ENCODE results near the gene IL11. TPM values are rescaled to one million over a fixed set of nuclear protein-coding genes. Genes with fewer than 3 reads are reported as not detected.

IL11 gene
- total RNA-seq, 1 experiment from 2014 or later: 5.6 TPM

DNA sequence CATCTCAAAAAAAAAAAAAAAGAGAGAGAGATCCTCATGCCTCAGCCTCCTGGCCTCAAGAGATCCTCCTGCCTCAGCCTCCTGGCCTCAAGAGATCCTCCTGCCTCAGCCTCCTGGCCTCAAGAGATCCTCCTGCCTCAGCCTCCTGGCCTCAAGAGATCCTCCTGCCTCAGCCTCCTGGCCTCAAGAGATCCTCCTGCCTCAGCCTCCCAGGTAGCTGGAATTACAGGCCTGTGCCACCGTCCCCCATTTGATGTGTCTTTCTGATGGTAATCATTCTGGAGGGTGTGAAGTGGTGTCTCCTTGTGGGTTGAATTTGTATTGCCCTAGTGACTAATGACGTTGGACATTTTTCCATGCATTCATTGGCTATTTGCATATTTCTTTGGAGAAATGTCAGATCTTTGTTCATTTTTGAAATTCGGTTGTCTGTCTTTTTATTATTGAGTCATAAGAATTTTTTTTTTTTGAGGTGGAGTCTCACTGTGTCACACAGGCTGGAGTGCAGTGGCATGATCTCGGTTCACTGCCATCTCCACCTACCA lies 41.4 kb downstream of the IL11 start:
- DNase-seq (ENCODE audit: low read depth): peak; percentile 55

DNA sequence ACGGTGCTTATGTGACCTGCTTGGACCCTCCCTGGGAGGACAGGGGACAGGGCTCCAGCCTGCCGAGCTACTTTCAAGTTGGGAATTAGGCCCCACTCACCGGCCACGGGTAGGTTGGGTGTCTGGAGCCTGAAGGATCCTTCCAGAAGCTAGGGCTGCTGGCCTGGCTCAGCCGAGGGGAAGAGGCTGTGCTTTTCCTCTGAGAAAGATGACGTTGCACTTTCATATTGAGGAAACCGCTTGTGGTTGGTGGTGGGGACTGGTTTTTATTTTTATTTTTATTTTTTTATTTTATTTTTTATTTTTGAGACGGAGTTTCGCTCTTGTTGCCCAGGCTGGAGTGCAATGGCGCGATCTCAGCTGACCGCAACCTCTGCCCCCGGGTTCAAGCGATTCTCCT lies 45.1 kb downstream of the IL11 start, which contains the start of gene TMEM150B:
TMEM150B (minus strand) TSS at position 170 of the 400 bp plus-strand sequence. CDS start 4,305 bp downstream, outside the sequence.
- no peak for DNase-seq (ENCODE audit: low read depth)

- no peak for DNase-seq (ENCODE audit: low read depth)
These were observed 45.6 kb downstream of the IL11 start for GRCh38 chr19:55324662-55325061.

- DNase-seq (ENCODE audit: low read depth): no peak
These were observed 47.9 kb downstream of the IL11 start for GRCh38 chr19:55322204-55322885.

GRCh38 chr19:55321466-55322137 lies 48.7 kb downstream of the IL11 start:
- DNase-seq (ENCODE audit: low read depth): no peak

- no peak for DNase-seq (ENCODE audit: low read depth)
These were observed 49.3 kb downstream of the IL11 start for GRCh38 chr19:55320844-55321419.

- peak; percentile 54 for DNase-seq (ENCODE audit: low read depth)
These were observed 50.5 kb downstream of the IL11 start for GRCh38 chr19:55319785-55320184.

DNA sequence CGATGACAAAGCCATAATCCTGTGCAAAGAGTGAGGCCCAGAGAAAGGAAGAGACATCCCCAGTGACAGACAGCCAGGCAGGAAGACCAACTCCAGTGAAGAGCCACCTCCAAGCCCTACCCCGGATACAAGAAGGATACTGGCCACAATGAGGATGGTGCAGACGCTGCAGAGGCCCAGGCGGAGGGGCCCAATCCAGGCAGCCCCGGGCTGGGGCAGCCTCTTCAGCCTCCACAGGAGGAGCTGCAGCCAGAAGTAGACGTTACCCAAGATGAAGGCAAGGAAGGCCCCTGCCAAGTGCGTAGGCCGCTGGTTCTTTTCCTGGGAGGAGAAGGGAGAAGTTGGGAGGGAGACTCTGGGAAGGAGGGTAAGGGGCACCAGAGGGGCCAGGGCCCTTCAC lies 53.6 kb downstream of the IL11 start:
- no peak for DNase-seq (ENCODE audit: low read depth)

- DNase-seq (ENCODE audit: low read depth): no peak
These were observed 54.2 kb downstream of the IL11 start for GRCh38 chr19:55315956-55316525.

DNA sequence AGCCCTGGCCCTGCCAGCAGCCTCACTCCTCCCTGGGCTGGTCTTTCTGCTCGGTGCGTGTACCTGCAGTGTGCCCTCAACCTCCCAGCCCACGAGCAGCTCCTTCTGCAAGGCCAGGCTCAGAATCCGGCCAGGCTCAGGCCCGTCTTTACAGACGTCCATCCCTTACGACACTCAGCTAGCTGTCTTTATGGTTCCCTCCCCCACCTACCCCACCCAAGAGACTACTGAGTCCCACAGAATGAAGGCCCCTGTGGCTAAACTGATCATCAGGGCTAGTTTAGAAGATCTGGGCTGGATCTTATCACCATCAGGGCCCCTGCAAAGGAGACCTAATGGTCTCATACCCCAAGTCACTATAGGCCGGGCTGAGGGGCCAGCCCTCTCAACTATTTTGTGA lies 55.9 kb downstream of the IL11 start:
- no peak for DNase-seq (ENCODE audit: low read depth)

Other genes starting within 250 kb of the IL11 start
- gene TNNT1, start 221.3 kb downstream of the IL11 start, total RNA-seq (2014; rRNA removed; shearing (Covaris generic)): 32.5 and 42.4 TPM in 2 replicates
- 0.48 and 0.78 TPM in 2 replicates for gene TNNI3, start 212.7 kb downstream of the IL11 start, total RNA-seq (2014; rRNA removed; shearing (Covaris generic))
- 1.4 and 1.6 TPM in 2 replicates for gene DNAAF3, start 203.8 kb downstream of the IL11 start, total RNA-seq (2014; rRNA removed; shearing (Covaris generic))
- 0.10 and 0.36 TPM in 2 replicates for gene SYT5, start 190.2 kb downstream of the IL11 start, total RNA-seq (2014; rRNA removed; shearing (Covaris generic))
- gene PTPRH, start 161.0 kb downstream of the IL11 start, total RNA-seq (2014; rRNA removed; shearing (Covaris generic)): 5.4 and 6.0 TPM in 2 replicates
- gene TMEM86B, start 141.7 kb downstream of the IL11 start, total RNA-seq (2014; rRNA removed; shearing (Covaris generic)): 0.20 and 0.60 TPM in 2 replicates
- 19.7 and 28.0 TPM in 2 replicates for gene PPP6R1, start 111.4 kb downstream of the IL11 start, total RNA-seq (2014; rRNA removed; shearing (Covaris generic))
- 35.1 and 57.0 TPM in 2 replicates for gene HSPBP1, start 90.4 kb downstream of the IL11 start, total RNA-seq (2014; rRNA removed; shearing (Covaris generic))
- 1.1 and 1.2 TPM in 2 replicates for gene BRSK1, start 86.5 kb downstream of the IL11 start, total RNA-seq (2014; rRNA removed; shearing (Covaris generic))
- not detected in 2 replicates for gene TMEM150B, start 45.1 kb downstream of the IL11 start, total RNA-seq (2014; rRNA removed; shearing (Covaris generic))
- 4.1 and 5.6 TPM in 2 replicates for gene KMT5C, start 30.6 kb downstream of the IL11 start, total RNA-seq (2014; rRNA removed; shearing (Covaris generic))
- gene COX6B2, start 15.7 kb downstream of the IL11 start, total RNA-seq (2014; rRNA removed; shearing (Covaris generic)): 0.10 TPM in 1 of 2 replicates, not detected in the other
- gene GARIN5B, start 7.2 kb downstream of the IL11 start, total RNA-seq (2014; rRNA removed; shearing (Covaris generic)): not detected in 2 replicates
- gene TMEM190, start 6.4 kb upstream of the IL11 start, total RNA-seq (2014; rRNA removed; shearing (Covaris generic)): not detected in 2 replicates
- not detected in 2 replicates for gene TMEM238, start 13.8 kb upstream of the IL11 start, total RNA-seq (2014; rRNA removed; shearing (Covaris generic))
- gene RPL28, start 15.5 kb upstream of the IL11 start, total RNA-seq (2014; rRNA removed; shearing (Covaris generic)): 457 and 492 TPM in 2 replicates
- gene UBE2S, start 37.3 kb upstream of the IL11 start, total RNA-seq (2014; rRNA removed; shearing (Covaris generic)): 250 and 347 TPM in 2 replicates
- 0.12 TPM in 1 of 2 replicates, not detected in the other for gene SHISA7, start 72.8 kb upstream of the IL11 start, total RNA-seq (2014; rRNA removed; shearing (Covaris generic))
- gene ISOC2, start 91.2 kb upstream of the IL11 start, total RNA-seq (2014; rRNA removed; shearing (Covaris generic)): 81.9 and 120 TPM in 2 replicates
- not detected in 2 replicates for gene C19orf85, start 94.3 kb upstream of the IL11 start, total RNA-seq (2014; rRNA removed; shearing (Covaris generic))
- gene ZNF628, start 106.2 kb upstream of the IL11 start, total RNA-seq (2014; rRNA removed; shearing (Covaris generic)): 3.1 and 5.3 TPM in 2 replicates
- gene NAT14, start 114.7 kb upstream of the IL11 start, total RNA-seq (2014; rRNA removed; shearing (Covaris generic)): 18.5 and 25.3 TPM in 2 replicates
- 3.2 and 3.6 TPM in 2 replicates for gene SSC5D, start 118.0 kb upstream of the IL11 start, total RNA-seq (2014; rRNA removed; shearing (Covaris generic))
- not detected in 2 replicates for gene SBK2, start 166.7 kb upstream of the IL11 start, total RNA-seq (2014; rRNA removed; shearing (Covaris generic))
- gene SBK3, start 175.1 kb upstream of the IL11 start, total RNA-seq (2014; rRNA removed; shearing (Covaris generic)): 0.24 TPM in 1 of 2 replicates, not detected in the other
- gene ZNF579, start 210.4 kb upstream of the IL11 start, total RNA-seq (2014; rRNA removed; shearing (Covaris generic)): 1.3 and 2.4 TPM in 2 replicates
- 2.4 and 3.0 TPM in 2 replicates for gene FIZ1, start 229.1 kb upstream of the IL11 start, total RNA-seq (2014; rRNA removed; shearing (Covaris generic))
- 14.7 and 16.9 TPM in 2 replicates for gene ZNF524, start 229.8 kb upstream of the IL11 start, total RNA-seq (2014; rRNA removed; shearing (Covaris generic))
- gene ZNF865, start 235.2 kb upstream of the IL11 start, total RNA-seq (2014; rRNA removed; shearing (Covaris generic)): 0.12 and 0.68 TPM in 2 replicates

Measured in RPMI7951 (cell line).